Measurements from ENCODE around the gene IL5.

- TF ChIP-seq, protein P1, sequence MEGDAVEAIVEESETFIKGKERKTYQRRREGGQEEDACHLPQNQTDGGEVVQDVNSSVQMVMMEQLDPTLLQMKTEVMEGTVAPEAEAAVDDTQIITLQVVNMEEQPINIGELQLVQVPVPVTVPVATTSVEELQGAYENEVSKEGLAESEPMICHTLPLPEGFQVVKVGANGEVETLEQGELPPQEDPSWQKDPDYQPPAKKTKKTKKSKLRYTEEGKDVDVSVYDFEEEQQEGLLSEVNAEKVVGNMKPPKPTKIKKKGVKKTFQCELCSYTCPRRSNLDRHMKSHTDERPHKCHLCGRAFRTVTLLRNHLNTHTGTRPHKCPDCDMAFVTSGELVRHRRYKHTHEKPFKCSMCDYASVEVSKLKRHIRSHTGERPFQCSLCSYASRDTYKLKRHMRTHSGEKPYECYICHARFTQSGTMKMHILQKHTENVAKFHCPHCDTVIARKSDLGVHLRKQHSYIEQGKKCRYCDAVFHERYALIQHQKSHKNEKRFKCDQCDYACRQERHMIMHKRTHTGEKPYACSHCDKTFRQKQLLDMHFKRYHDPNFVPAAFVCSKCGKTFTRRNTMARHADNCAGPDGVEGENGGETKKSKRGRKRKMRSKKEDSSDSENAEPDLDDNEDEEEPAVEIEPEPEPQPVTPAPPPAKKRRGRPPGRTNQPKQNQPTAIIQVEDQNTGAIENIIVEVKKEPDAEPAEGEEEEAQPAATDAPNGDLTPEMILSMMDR (IDR thresholded peaks at IDR 0.05; ENCODE audit: extremely low read depth in 1 of 2, insufficient read depth in 1 of 2, low read depth in 1 of 2, low read length in 2 of 2) = no peak
- TF ChIP-seq POLR2A (IDR thresholded peaks at IDR 0.05; ENCODE audit: low read depth, low read length) = no peak
- no peak for TF ChIP-seq POLR2AphosphoS5 (IDR thresholded peaks at IDR 0.05; ENCODE audit: insufficient read depth, low read depth, low read length)
- no peak for TF ChIP-seq MAX (IDR thresholded peaks at IDR 0.05; ENCODE audit: insufficient read depth, insufficient read length)
Measured at GRCh38 chr5:132547269-132547668, 3.9 kb upstream of the IL5 start.

Data from endothelial cell of umbilical vein (primary cell).